CD14-positive monocyte (primary cell): ENCODE data around the gene GAS2L2. TPM values are rescaled to one million over a fixed set of nuclear protein-coding genes. Genes with fewer than 3 reads are reported as not detected.

Source experiments
- DNase-seq, 3 donors: peaks; one replicate each; pipeline ENCODE4 v3.0.0-alpha.2; 2011 to 2022
- H2AFZ ChIP-seq: 2 replicates; pipeline ENCODE4 v1.6.0; 2012; ENCODE audit warnings: mild to moderate bottlenecking, low read depth, low read length, inconsistent platforms; ENCODE audit not compliant: insufficient read depth, poor library complexity, severe bottlenecking
- H3K27ac ChIP-seq, 2 donors: 1 replicate in 1 of 2; 2 replicates in 1 of 2; pipeline ENCODE4 v1.5.1; 2012 to 2013; ENCODE audit warnings: low read length in 2 of 2, control low read depth in 1 of 2, inconsistent platforms in 1 of 2, low read depth in 1 of 2, mild to moderate bottlenecking in 1 of 2
- H3K27me3 ChIP-seq, 2 donors: one replicate each; pipeline versions ENCODE4 v1.6.0 to v1.6.1; 2011 to 2013; ENCODE audit warnings: low read length in 2 of 2; ENCODE audit not compliant: control insufficient read depth in 2 of 2, insufficient read depth in 2 of 2
- H3K36me3 ChIP-seq, 2 donors: replicated peaks in 1 of 2; 1 replicate in 1 of 2; 2 replicates in 1 of 2; pipeline versions ENCODE4 v1.5.1 to v1.6.1; 2012 to 2013; ENCODE audit warnings: low read length in 2 of 2, control low read depth in 1 of 2, inconsistent platforms in 1 of 2, mild to moderate bottlenecking in 1 of 2; ENCODE audit not compliant: insufficient read depth in 2 of 2, control insufficient read depth in 1 of 2
- H3K4me1 ChIP-seq, 2 donors: 1 replicate in 1 of 2; 2 replicates in 1 of 2; pipeline versions ENCODE4 v1.5.1 to v1.6.1; 2012 to 2013; ENCODE audit warnings: low read length in 2 of 2, control low read depth in 1 of 2, inconsistent platforms in 1 of 2, mild to moderate bottlenecking in 1 of 2, moderate library complexity in 1 of 2; ENCODE audit not compliant: insufficient read depth in 2 of 2, control insufficient read depth in 1 of 2
- H3K4me2 ChIP-seq: replicated peaks from 2 replicates; pipeline ENCODE3; 2012; ENCODE audit warnings: low read length, moderate library complexity, mild to moderate bottlenecking; ENCODE audit not compliant: poor library complexity, severe bottlenecking; ENCODE audit errors: extremely low read depth
- H3K4me3 ChIP-seq, 3 experiments: fragments of 200-600 bp in 1 of 3; sonication (generic) in 1 of 3; replicated peaks in 1 of 3; 1 replicate in 2 of 3; 2 replicates in 1 of 3; pipeline ENCODE4 v1.5.1; 2011 to 2013; ENCODE audit warnings: low read length in 3 of 3, mild to moderate bottlenecking in 3 of 3, control low read depth in 2 of 3, low read depth in 2 of 3, inconsistent platforms in 1 of 3, moderate library complexity in 1 of 3
- H3K79me2 ChIP-seq: 2 replicates; pipeline ENCODE4 v1.6.0; 2012; ENCODE audit warnings: mild to moderate bottlenecking, control low read depth, inconsistent platforms, low read length, moderate library complexity; ENCODE audit not compliant: insufficient read depth
- H3K9ac ChIP-seq: 2 replicates; pipeline ENCODE4 v1.6.0; 2017; ENCODE audit warnings: low read length, mild to moderate bottlenecking; ENCODE audit not compliant: insufficient read depth, poor library complexity, severe bottlenecking
- H3K9me3 ChIP-seq, 2 donors: replicated peaks in 1 of 2; 1 replicate in 1 of 2; 2 replicates in 1 of 2; pipeline versions ENCODE4 v1.5.1 to v1.6.1; 2012 to 2013; ENCODE audit warnings: low read length in 2 of 2, control low read depth in 1 of 2; ENCODE audit not compliant: control insufficient read depth in 1 of 2, insufficient read depth in 1 of 2
- H4K20me1 ChIP-seq: 2 replicates; pipeline ENCODE4 v1.6.0; 2012; ENCODE audit warnings: mild to moderate bottlenecking, low read length, control low read depth, moderate library complexity; ENCODE audit not compliant: insufficient read depth
- H3K27ac Mint-ChIP-seq, 7 donors: one replicate each; pipeline ENCODE4 v1.8.0; 2020; ENCODE audit warnings: mild to moderate bottlenecking in 7 of 7, mixed read lengths in 7 of 7, moderate library complexity in 6 of 7, inconsistent platforms in 2 of 7
- H3K27me3 Mint-ChIP-seq, 3 donors: one replicate each; pipeline ENCODE4 v1.8.0; 2021 to 2022; ENCODE audit warnings: low read depth in 3 of 3, mild to moderate bottlenecking in 3 of 3, mixed read lengths in 3 of 3, moderate library complexity in 3 of 3, inconsistent platforms in 1 of 3
- H3K36me3 Mint-ChIP-seq, 2 donors: one replicate each; pipeline ENCODE4 v1.8.0; 2020; ENCODE audit warnings: mixed read lengths in 2 of 2, inconsistent platforms in 1 of 2, mild to moderate bottlenecking in 1 of 2
- H3K4me1 Mint-ChIP-seq: one replicate; pipeline ENCODE4 v1.8.0; 2020; ENCODE audit warnings: mild to moderate bottlenecking, mixed read lengths
- H3K4me3 Mint-ChIP-seq, 2 donors: one replicate each; pipeline ENCODE4 v1.8.0; 2020; ENCODE audit warnings: mild to moderate bottlenecking in 2 of 2, mixed read lengths in 2 of 2, moderate library complexity in 1 of 2
- H3K9me3 Mint-ChIP-seq, 7 donors: one replicate each; pipeline ENCODE4 v1.8.0; 2020 to 2022; ENCODE audit warnings: mixed read lengths in 7 of 7, mild to moderate bottlenecking in 6 of 7, moderate library complexity in 6 of 7, inconsistent platforms in 2 of 7
- WGBS: methylation state at CpG from one replicate; pipeline ENCODE4 v1.1.5; 2013; ENCODE audit warnings: missing lambda C conversion rate; ENCODE audit not compliant: insufficient coverage; 5-methylcytosine and 5-hydroxymethylcytosine counted together
- intact Hi-C, 2 donors: fragments of 100-400 bp; cut with micrococcal nuclease; formaldehyde crosslinking; loops; one replicate each; pipeline versions ENCODE4 v1.15.0 to v1.15.1; 2023
- polyA plus RNA-seq, 3 donors: library from polyadenylated mRNA; depleted of rRNA in 1 of 3; unstranded in 2 of 3; stranded (reverse) in 1 of 3; fragments of 300-500 nt in 2 of 3; fragments of >200 nt in 1 of 3; fragmentation: Illumina TruSeq in 2 of 3; gene quantifications; 1 replicate in 2 of 3; 2 replicates in 1 of 3; pipeline ENCODE4 v1.2.3, GENCODE V29; 2012 to 2021
- TF ChIP-seq, protein P1 (sequence below): fragments of 200-600 bp; IDR thresholded peaks from one replicate; pipeline ENCODE4 v1.8.0; 2022; ENCODE audit warnings: antibody characterized with exemption, mild to moderate bottlenecking

The GAS2L2 gene
- polyA plus RNA-seq, 3 donors, result not detected

DNA sequence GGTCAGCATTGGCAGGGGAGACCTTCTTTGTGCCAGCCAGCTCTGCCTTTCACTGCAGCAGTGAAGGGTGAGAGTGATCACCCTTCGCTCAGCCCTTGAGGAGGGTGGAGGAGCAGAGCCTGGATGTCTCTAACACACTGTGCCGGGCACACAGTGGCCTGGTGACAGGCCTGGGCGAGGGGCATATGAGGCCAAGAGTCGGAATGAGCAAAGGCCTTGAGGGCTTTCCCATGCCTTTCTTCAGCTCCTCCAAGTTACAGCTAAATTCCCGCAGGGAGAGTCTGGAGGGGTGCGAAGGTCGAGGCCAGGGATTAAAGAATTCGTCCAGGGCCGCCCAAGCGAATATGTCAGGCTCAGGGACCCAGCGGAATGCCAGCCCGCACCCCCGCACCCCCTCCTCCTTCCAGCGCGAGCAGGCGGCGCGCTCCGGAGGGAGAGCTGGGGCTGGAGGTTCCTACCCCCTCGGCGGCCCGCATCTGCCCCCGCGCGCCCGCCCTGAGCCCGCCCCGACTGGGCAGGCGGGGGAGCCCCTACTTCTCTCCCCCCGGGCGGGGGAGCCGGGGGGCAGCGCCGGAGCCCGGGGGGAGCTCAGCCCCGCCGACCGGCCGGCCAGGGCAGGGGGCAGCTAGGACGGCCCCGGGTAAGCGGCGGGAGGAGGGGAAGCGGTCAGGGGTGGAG lies 21.7 kb downstream of the GAS2L2 start, which contains the start of gene RASL10B:
Gene RASL10B (plus strand): TSS at position 401 of the 678 bp plus-strand sequence. CDS start 3,546 bp downstream, outside the sequence.
- Mint-ChIP-seq H3K27me3 (peaks cover 26 to 34% (median 26%) of the 10 kb centered on the region in 3 donors), H3K9me3 (peaks cover 0 to 3% (median 0%) of the 10 kb centered on the region in 7 donors), H3K4me3 (peak within 1 kb of the TSS; percentile 24 to 82), H3K4me1 (peaks cover 11% of the 10 kb centered on the region), H3K27ac (peak within 1 kb of the TSS in 1 of 7 donors; percentile 65), H3K36me3 (peaks cover 23 to 26% of the 10 kb centered on the region in 2 donors)
- 10% methylated on average over 9 of the region's 44 CpGs for WGBS
- Histone ChIP-seq H3K79me2 (no peaks in the 10 kb centered on the region), H3K4me2 (peak within 1 kb of the TSS; percentile 33), H2AFZ (no peak within 1 kb of the TSS), H3K27me3 (peaks cover 5 to 23% of the 10 kb centered on the region in 2 donors), H3K27ac (no peak within 1 kb of the TSS), H3K36me3 (peaks cover 12 to 23% of the 10 kb centered on the region in 2 donors), H3K4me3 (peak within 1 kb of the TSS in 1 of 3 experiments; percentile 40), H4K20me1 (no peaks in the 10 kb centered on the region), H3K4me1 (peaks cover 4 to 7% of the 10 kb centered on the region in 2 donors), H3K9me3 (no peaks in the 10 kb centered on the region), H3K9ac (no peak within 1 kb of the TSS)
- no peak for DNase-seq
- TF ChIP-seq, protein P1, sequence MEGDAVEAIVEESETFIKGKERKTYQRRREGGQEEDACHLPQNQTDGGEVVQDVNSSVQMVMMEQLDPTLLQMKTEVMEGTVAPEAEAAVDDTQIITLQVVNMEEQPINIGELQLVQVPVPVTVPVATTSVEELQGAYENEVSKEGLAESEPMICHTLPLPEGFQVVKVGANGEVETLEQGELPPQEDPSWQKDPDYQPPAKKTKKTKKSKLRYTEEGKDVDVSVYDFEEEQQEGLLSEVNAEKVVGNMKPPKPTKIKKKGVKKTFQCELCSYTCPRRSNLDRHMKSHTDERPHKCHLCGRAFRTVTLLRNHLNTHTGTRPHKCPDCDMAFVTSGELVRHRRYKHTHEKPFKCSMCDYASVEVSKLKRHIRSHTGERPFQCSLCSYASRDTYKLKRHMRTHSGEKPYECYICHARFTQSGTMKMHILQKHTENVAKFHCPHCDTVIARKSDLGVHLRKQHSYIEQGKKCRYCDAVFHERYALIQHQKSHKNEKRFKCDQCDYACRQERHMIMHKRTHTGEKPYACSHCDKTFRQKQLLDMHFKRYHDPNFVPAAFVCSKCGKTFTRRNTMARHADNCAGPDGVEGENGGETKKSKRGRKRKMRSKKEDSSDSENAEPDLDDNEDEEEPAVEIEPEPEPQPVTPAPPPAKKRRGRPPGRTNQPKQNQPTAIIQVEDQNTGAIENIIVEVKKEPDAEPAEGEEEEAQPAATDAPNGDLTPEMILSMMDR, result no peak
- intact Hi-C loops, result no loop called here

GRCh38 chr17:35730400-35731005 lies 22.5 kb downstream of the GAS2L2 start:
- peaks cover 26 to 34% (median 26%) of the 10 kb centered on the region in 3 donors for H3K27me3 Mint-ChIP-seq
- H3K27ac ChIP-seq, result no peak overlapping the region
- no peak overlapping the region for H3K9ac ChIP-seq
- DNase-seq, result no peak
- intact Hi-C loops, result no loop called here
- TF ChIP-seq, protein P1, result no peak
- H3K27ac Mint-ChIP-seq, result peak overlapping the region in 1 of 7 donors; percentile 65
- H3K36me3 Mint-ChIP-seq, result peaks cover 32 to 35% of the 10 kb centered on the region in 2 donors
- peaks cover 0 to 3% (median 0%) of the 10 kb centered on the region in 7 donors for H3K9me3 Mint-ChIP-seq
- H3K36me3 ChIP-seq, result peaks cover 19 to 32% of the 10 kb centered on the region in 2 donors
- whole genome bisulfite sequencing, result 94% methylated on average over 5 of the region's 10 CpGs
- H3K27me3 ChIP-seq, result peaks cover 5 to 23% of the 10 kb centered on the region in 2 donors
- no peak overlapping the region for H3K4me3 Mint-ChIP-seq
- no peaks in the 10 kb centered on the region for H3K9me3 ChIP-seq
- no peak overlapping the region for H3K4me3 ChIP-seq
- no peak overlapping the region for H3K4me2 ChIP-seq
- peaks cover 4 to 7% of the 10 kb centered on the region in 2 donors for H3K4me1 ChIP-seq
- H3K4me1 Mint-ChIP-seq, result peaks cover 11% of the 10 kb centered on the region
- H3K79me2 ChIP-seq, result no peaks in the 10 kb centered on the region
- no peaks in the 10 kb centered on the region for H4K20me1 ChIP-seq
- H2AFZ ChIP-seq, result no peak overlapping the region
